ENCODE results near the gene ZBTB38.

Gene ZBTB38

GRCh38 chr3:141362736-141363135 lies 5.6 kb upstream of the ZBTB38 start:
- DNase-seq: no peak
- in situ Hi-C loops (cut with MboI; ENCODE audit: low pct_unique_long_range_greater_than_20kb, low sequenced_read_pairs): no loop called here

- in situ Hi-C loops (cut with MboI; ENCODE audit: low pct_unique_long_range_greater_than_20kb, low sequenced_read_pairs): no loop called here
- DNase-seq: no peak
Observed at GRCh38 chr3:141365201-141365600, 3.1 kb upstream of the ZBTB38 start.

GRCh38 chr3:141366285-141367037 lies 1.8 kb upstream of the ZBTB38 start:
- DNase-seq: no peak
- in situ Hi-C loops (cut with MboI; ENCODE audit: low pct_unique_long_range_greater_than_20kb, low sequenced_read_pairs): no loop called here

- DNase-seq: no peak
- in situ Hi-C loops (cut with MboI; ENCODE audit: low pct_unique_long_range_greater_than_20kb, low sequenced_read_pairs): no loop called here
Observed at GRCh38 chr3:141367038-141367730, 1.1 kb upstream of the ZBTB38 start.

- DNase-seq: no peak
- in situ Hi-C loops (cut with MboI; ENCODE audit: low pct_unique_long_range_greater_than_20kb, low sequenced_read_pairs): no loop called here
Observed at GRCh38 chr3:141368925-141369794, 856 bp downstream of the ZBTB38 start.

- DNase-seq: peak; percentile 88
- in situ Hi-C loops (cut with MboI; ENCODE audit: low pct_unique_long_range_greater_than_20kb, low sequenced_read_pairs): no loop called here
Observed at GRCh38 chr3:141370065-141370533, 1.8 kb downstream of the ZBTB38 start.

GRCh38 chr3:141371882-141372281 lies 3.6 kb downstream of the ZBTB38 start:
- in situ Hi-C loops (cut with MboI; ENCODE audit: low pct_unique_long_range_greater_than_20kb, low sequenced_read_pairs): no loop called here

GRCh38 chr3:141372656-141373055 lies 4.4 kb downstream of the ZBTB38 start:
- in situ Hi-C loops (cut with MboI; ENCODE audit: low pct_unique_long_range_greater_than_20kb, low sequenced_read_pairs): no loop called here
- DNase-seq: no peak

More at GRCh38 chr3:141371882-141372281, 3.6 kb downstream of the ZBTB38 start:
- no peak for DNase-seq

- in situ Hi-C loops (cut with MboI; ENCODE audit: low pct_unique_long_range_greater_than_20kb, low sequenced_read_pairs): no loop called here
Observed at GRCh38 chr3:141373232-141373631, 4.9 kb downstream of the ZBTB38 start.

GRCh38 chr3:141373768-141374526 lies 5.6 kb downstream of the ZBTB38 start:
- in situ Hi-C loops (cut with MboI; ENCODE audit: low pct_unique_long_range_greater_than_20kb, low sequenced_read_pairs): no loop called here
- DNase-seq: no peak

More at GRCh38 chr3:141373232-141373631, 4.9 kb downstream of the ZBTB38 start:
- DNase-seq: no peak

GRCh38 chr3:141375381-141376301 lies 7.3 kb downstream of the ZBTB38 start:
- in situ Hi-C loops (cut with MboI; ENCODE audit: low pct_unique_long_range_greater_than_20kb, low sequenced_read_pairs): no loop called here
- no peak for DNase-seq

GRCh38 chr3:141377377-141377776 lies 9.1 kb downstream of the ZBTB38 start:
- DNase-seq: no peak
- in situ Hi-C loops (cut with MboI; ENCODE audit: low pct_unique_long_range_greater_than_20kb, low sequenced_read_pairs): no loop called here

GRCh38 chr3:141378556-141378955 lies 10.3 kb downstream of the ZBTB38 start:
- no peak for DNase-seq
- in situ Hi-C loops (cut with MboI; ENCODE audit: low pct_unique_long_range_greater_than_20kb, low sequenced_read_pairs): no loop called here

- in situ Hi-C loops (cut with MboI; ENCODE audit: low pct_unique_long_range_greater_than_20kb, low sequenced_read_pairs): no loop called here
- DNase-seq: no peak
Observed at GRCh38 chr3:141379250-141379966, 11.1 kb downstream of the ZBTB38 start.

GRCh38 chr3:141380279-141380678 lies 12.0 kb downstream of the ZBTB38 start:
- DNase-seq: no peak
- in situ Hi-C loops (cut with MboI; ENCODE audit: low pct_unique_long_range_greater_than_20kb, low sequenced_read_pairs): no loop called here

- no peak for DNase-seq
- in situ Hi-C loops (cut with MboI; ENCODE audit: low pct_unique_long_range_greater_than_20kb, low sequenced_read_pairs): no loop called here
Observed at GRCh38 chr3:141380987-141381386, 12.7 kb downstream of the ZBTB38 start.

GRCh38 chr3:141382571-141382970 lies 14.3 kb downstream of the ZBTB38 start:
- in situ Hi-C loops (cut with MboI; ENCODE audit: low pct_unique_long_range_greater_than_20kb, low sequenced_read_pairs): no loop called here
- DNase-seq: no peak

Data from KBM-7 (cell line).